Kidney (tissue), 14 donors: ENCODE results near the gene FBLN1. TPM values are rescaled to one million over a fixed set of nuclear protein-coding genes. Genes with fewer than 3 reads are reported as not detected.
A peak's percentile ranks its signal among the peaks of the same experiment; 100 is the strongest.

Experiments
- DNase-seq, 5 donors: peaks; one replicate each; pipeline ENCODE4 v3.0.0-alpha.2; 2013 to 2020
- FAIRE-seq: peaks from 2 replicates; lab custom pipeline; 2012; peaks lifted over from hg19 to GRCh38; lab: Jason Lieb, UNC
- H3K27ac ChIP-seq, 2 donors: one replicate each; pipeline ENCODE4 v1.7.0; 2013; ENCODE audit warnings: low read depth in 2 of 2, low read length in 2 of 2, inconsistent platforms in 1 of 2
- H3K27me3 ChIP-seq: one replicate; pipeline ENCODE4 v1.7.1; 2013; ENCODE audit warnings: low read length, inconsistent platforms; ENCODE audit not compliant: control insufficient read depth, insufficient read depth
- H3K36me3 ChIP-seq, 3 donors: one replicate each; pipeline versions ENCODE4 v1.7.0 to v1.7.1; 2013; ENCODE audit warnings: low read length in 3 of 3, control low read depth in 1 of 3, inconsistent platforms in 1 of 3; ENCODE audit not compliant: insufficient read depth in 3 of 3, control insufficient read depth in 2 of 3
- H3K4me1 ChIP-seq, 3 donors: one replicate each; pipeline versions ENCODE4 v1.7.0 to v1.7.1; 2013; ENCODE audit warnings: low read length in 3 of 3, inconsistent platforms in 1 of 3, low read depth in 1 of 3; ENCODE audit not compliant: control insufficient read depth in 2 of 3, insufficient read depth in 2 of 3
- H3K4me3 ChIP-seq, 3 donors: one replicate each; pipeline versions ENCODE4 v1.7.0 to v1.8.1; 2013; ENCODE audit warnings: low read length in 3 of 3, control low read depth in 1 of 3, inconsistent platforms in 1 of 3
- H3K9ac ChIP-seq, 3 donors: one replicate each; pipeline versions ENCODE4 v1.7.0 to v1.7.1; 2013; ENCODE audit warnings: low read length in 3 of 3, control low read depth in 1 of 3, inconsistent platforms in 1 of 3
- H3K9me3 ChIP-seq, 3 donors: one replicate each; pipeline versions ENCODE4 v1.7.0 to v1.7.1; 2013; ENCODE audit warnings: low read length in 3 of 3, control low read depth in 1 of 3, inconsistent platforms in 1 of 3; ENCODE audit not compliant: control insufficient read depth in 2 of 3, insufficient read depth in 1 of 3
- CTCF ChIP-seq: IDR thresholded peaks from 3 replicates; pipeline ENCODE4 v1.5.1; 2012; ENCODE audit warnings: mild to moderate bottlenecking, moderate library complexity, borderline replicate concordance; ENCODE audit not compliant: insufficient read depth; ENCODE audit errors: extremely low read depth
- intact Hi-C: fragments of 100-400 bp; cut with DNase I; formaldehyde crosslinking; loops from one replicate; pipeline ENCODE4 v1.11.1; 2022
- polyA plus RNA-seq: library from polyadenylated mRNA; stranded (reverse); fragments of 350-450 nt; fragmentation: Illumina TruSeq; extraction: RNeasy Lipid Tissue Mini Kit (QIAGEN cat#74804); gene quantifications from one replicate; pipeline ENCODE4 v1.2.3, GENCODE V29; 2014; ENCODE audit warnings: low read depth, low replicate concordance; ENCODE audit not compliant: insufficient read depth
- total RNA-seq: library from RNA; stranded (reverse); fragmentation: NEBNext Ultra II Directional; extraction: Animal tissue kit (Norgen Biotek cat#: 25700); gene quantifications from one replicate; pipeline ENCODE4 v1.2.1, GENCODE V29; 2021
- donor health status: control.
- donor health status: control.
- donor health status: control.
- donor health status: control.
- donor health status: control.
- donor health status: DM: yes; HTN: yes; CAD: no.
- donor health status: Normal renal cell carcinoma (clear cell type).

Gene FBLN1
- total and polyA plus RNA-seq, 2 donors from 2014 or later = 23.3 to 105 TPM

GRCh38 chr22:45584121-45584570, 81.5 kb downstream of the FBLN1 start:
- DNase-seq (peak in 1 of 5 donors; percentile 36), FAIRE-seq (no peak)
- Histone ChIP-seq H3K4me1 (peaks cover 0 to 2% (median 0%) of the 10 kb centered on the region in 3 donors), H3K27ac (no peak overlapping the region), H3K9ac (no peak overlapping the region), H3K4me3 (no peak overlapping the region), H3K36me3 (no peaks in the 10 kb centered on the region), H3K27me3 (no peaks in the 10 kb centered on the region), H3K9me3 (no peaks in the 10 kb centered on the region)
- intact Hi-C loops = loop anchor here (10.0 kb wide), 1 partner anchor 61 kb away; no protein-coding TSS in a partner anchor
- TF ChIP-seq CTCF = no peak

GRCh38 chr22:45584621-45585436, 82.1 kb downstream of the FBLN1 start:
- no peak overlapping the region for H3K9ac ChIP-seq
- TF ChIP-seq CTCF = no peak
- H3K4me1 ChIP-seq = peaks cover 0 to 2% (median 0%) of the 10 kb centered on the region in 3 donors
- H3K36me3 ChIP-seq = no peaks in the 10 kb centered on the region
- no peaks in the 10 kb centered on the region for H3K9me3 ChIP-seq
- no peaks in the 10 kb centered on the region for H3K27me3 ChIP-seq
- peak in 1 of 5 donors; percentile 55 for DNase-seq
- no peak overlapping the region for H3K4me3 ChIP-seq
- intact Hi-C loops = loop anchor here (10.0 kb wide), 1 partner anchor 60 kb away; no protein-coding TSS in a partner anchor
- no peak for FAIRE-seq
- H3K27ac ChIP-seq = no peak overlapping the region

- Histone ChIP-seq H3K4me1 (peaks cover 0 to 2% (median 0%) of the 10 kb centered on the region in 3 donors), H3K36me3 (no peaks in the 10 kb centered on the region), H3K27ac (no peak overlapping the region), H3K9me3 (no peaks in the 10 kb centered on the region), H3K27me3 (no peaks in the 10 kb centered on the region), H3K9ac (no peak overlapping the region), H3K4me3 (no peak overlapping the region)
- FAIRE-seq (no peak), DNase-seq (peak in 1 of 5 donors; percentile 78)
- no peak for TF ChIP-seq CTCF
- intact Hi-C loops = loop anchor here (10.0 kb wide), 1 partner anchor 59 kb away; no protein-coding TSS in a partner anchor
These were observed 82.7 kb downstream of the FBLN1 start for GRCh38 chr22:45585437-45585755.
